HG03354 (cell line): ENCODE data around the gene C19orf33.

Experiments used
- ATAC-seq: cut with Tn5 transposase; IDR thresholded peaks from one replicate; pipeline ENCODE4 v1.9.1; 2021; ENCODE audit warnings: mild to moderate bottlenecking; ENCODE audit not compliant: unreplicated experiment, poor library complexity, severe bottlenecking

The C19orf33 gene

DNA sequence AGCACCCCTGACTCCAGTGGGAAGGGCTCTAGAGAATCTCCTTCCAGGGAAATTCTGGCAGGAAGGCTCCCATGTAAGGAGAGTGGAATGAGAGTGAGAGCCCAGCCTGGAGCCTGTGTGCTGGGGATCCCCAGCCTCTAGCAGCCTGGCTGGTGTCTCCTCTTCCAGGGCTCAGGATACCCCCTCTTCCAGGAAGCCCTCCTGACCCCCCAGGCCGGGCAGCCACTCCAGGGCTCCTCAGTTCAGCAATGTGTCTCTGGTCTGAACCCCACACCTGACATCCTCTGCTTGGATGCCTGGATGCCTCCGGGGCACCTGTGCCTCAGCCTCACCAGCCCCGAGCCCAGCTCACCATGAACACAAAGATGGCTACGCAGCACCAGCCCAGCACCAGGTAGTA is 3.0 kb downstream of the C19orf33 start:
- no peak for ATAC-seq

DNA sequence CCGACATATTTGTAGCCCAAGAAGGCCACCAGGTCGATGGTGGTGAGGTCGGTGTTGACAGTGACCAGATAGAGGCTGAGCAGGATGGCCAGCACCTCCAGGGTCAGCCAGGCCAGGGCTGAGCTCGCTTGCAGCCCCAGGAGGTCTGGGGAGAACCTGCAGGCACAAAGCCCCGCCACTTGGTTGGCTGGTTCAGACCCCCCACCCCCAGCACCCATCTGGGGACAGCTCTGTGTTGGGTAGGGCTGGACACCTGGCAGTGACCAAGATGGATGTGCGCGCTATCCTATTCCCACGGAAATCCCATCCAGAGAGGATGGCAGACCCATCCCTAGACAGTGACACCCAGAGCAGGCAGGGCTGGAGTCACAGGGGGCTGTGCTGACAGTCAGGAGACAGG is 3.5 kb downstream of the C19orf33 start:
- no peak for ATAC-seq

DNA sequence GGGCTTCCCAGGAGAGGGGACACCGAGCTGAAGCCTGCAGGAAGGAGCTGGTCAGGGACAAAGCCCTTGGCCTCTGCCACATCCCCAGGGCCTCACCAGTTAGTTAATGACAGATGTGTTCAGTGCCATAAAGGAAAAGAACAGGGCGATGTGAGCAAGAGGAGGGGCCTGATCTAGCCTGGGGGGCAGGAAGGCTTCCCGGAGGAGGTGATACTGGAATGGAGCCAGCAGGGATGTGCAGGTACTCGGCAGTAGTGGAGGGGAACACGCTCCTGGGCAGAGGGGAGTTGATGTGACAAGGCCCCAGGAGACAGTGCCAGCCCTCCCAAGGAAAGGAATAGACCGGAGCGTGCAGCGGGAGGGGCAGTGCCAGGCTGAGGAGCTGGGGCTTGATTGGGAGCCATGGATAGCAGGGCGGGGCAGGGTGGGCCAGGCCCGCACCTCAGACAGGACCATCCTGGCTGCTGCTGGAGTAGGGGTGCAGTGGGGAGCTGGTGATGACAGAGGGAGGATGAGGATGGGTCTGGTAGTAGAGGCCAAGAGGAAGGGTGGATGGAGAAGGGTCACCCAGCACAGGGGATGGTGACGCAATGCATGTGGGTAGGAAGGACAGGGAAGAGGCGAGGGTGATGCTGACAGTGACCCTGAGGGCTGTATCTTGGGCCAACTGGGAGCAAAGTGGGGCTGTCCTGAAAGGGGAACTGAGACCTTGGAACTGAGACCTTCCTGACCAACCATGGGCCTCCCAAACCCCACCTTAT is 4.1 kb downstream of the C19orf33 start:
- no peak for ATAC-seq

DNA sequence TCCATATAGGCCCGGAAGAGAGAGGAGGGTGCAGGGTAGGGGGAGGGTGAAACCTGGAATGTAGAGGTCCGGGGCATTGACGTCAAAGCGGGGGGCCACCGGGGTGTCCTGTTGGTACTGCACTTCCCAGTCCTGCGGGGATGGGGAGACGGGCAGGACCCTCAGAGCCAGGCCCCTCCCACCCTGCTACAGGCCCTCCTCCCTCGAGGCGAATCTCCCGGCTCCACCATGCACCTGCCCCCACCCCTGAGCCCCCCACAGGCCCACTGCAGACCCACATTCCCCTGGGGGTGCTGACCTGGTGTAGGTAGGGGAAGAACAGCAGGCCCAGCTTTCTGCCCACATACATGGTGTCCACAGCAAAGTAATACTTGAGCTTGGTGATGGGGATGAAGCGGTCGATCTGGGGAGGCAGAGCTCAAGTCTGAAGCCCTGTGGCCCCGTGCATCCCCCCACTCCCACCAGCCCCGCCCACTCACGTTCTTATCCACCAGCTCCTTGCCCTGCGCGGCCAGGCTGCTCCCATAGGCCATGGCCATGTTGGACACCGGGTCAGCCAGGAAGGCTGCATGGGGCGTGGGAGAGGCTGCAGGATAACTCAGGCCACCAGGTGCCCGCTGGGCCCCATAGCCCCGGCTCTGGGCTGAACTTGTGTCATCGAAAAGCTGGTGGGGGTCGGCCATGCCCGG is 5.0 kb downstream of the C19orf33 start:
- no peak for ATAC-seq

DNA sequence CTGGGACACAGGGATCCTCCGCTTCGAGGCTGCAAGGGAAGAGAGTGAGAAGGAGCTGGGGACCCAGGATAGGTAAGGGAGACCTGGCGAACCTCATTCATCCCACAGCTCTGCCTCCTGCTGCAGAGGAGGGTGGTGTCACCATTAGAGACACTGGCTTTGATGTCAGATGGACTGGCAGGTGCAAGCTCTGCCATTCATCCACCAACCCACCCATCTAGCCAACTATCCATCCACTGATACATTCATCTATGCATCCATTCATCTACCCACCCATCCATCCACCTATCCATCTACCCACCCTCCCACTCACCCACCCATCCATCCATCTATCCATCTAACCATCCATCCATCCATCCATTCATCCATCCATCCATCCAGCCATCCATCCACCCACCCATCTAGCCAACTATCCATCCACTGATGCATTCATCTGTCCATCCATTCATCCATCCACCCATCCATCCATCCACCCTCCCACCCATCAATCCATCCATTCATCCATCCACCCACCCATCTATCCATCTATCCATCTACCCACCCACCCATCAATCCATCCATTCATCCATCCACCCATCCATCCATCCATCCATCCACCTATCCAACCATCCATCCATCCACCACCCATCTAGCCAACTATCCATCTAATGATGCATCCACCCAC is 5.7 kb downstream of the C19orf33 start:
- ATAC-seq = no peak

DNA sequence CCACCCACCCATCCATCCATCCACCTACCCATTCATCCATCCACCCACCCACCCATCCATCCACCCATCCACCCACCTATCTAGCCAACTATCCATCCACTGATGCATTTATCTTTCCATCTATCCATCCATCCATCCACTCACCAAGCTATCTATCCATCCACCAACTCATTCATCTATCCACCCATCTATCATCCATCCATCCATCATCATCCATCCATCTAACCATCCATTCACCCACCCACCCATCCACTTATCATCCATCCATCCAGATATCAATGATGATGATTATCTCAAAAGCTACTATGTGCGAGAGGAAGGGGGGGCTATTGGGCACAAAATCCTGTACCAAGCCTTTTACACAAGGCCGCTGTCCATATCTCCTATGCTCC is 6.2 kb downstream of the C19orf33 start:
- ATAC-seq = no peak

DNA sequence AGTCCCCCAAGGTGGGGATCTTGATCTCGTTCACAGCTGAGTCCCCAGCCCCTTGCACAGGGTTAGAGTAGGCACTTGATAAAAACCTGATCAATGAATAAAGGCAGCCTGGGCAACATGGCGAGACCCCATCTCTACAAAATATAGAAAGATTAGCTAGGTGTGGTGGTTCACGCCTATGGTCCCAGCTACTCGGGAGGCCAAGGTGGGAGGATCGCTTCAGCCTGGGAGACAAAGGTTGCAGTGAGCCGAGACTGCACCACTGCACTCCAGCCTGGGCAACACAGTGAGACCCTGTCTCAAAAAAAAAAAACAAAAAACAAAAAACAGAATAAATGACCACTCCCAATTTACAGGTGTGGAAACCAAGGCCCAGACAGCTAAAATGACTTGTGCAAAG is 6.9 kb downstream of the C19orf33 start:
- ATAC-seq = no peak

DNA sequence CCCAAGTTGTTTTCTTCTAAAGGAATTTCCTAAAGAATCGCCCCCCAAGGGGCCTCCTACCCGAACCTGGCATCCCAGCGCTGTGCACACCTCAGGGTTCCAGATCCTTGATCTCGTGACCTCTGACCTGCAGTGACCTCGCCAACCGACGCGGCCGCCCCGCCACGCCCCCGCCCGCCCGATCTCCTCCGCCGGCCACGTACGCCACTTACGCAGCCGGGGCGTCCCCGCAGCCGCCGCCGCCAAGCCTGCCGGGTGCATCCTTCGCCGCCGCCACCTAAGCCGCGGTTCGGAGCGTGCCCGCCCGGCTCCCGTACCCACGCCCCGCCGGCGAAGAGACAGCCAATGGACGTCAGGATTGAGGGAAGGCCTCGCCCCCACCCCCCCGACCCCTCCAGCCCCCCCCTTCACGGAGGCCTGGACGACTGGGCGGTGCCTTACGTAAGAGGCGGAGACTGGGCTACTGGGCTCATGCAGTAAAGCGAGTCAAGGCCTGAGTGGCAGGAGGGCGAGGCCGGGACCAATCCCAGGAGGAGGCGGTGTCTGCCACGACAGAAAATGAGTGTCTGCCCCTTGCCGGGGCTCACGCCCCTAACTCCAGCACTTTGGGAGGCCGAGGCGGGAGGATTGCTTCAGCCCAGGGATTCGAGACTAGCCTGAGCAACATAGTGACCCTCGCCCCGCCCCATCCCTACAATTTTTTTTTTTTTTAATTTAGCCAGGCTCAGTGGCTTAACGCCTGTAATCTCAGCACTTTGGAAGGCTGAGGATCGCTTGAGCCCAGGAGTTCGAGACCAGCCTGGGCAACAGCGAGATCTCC is 11.8 kb downstream of the C19orf33 start, which contains the start of gene YIF1B:
Gene YIF1B (minus strand): TSS at position 291 of the 820 bp plus-strand sequence. CDS start 30 bp downstream, at position 261.
- ATAC-seq = peak; percentile 92

DNA sequence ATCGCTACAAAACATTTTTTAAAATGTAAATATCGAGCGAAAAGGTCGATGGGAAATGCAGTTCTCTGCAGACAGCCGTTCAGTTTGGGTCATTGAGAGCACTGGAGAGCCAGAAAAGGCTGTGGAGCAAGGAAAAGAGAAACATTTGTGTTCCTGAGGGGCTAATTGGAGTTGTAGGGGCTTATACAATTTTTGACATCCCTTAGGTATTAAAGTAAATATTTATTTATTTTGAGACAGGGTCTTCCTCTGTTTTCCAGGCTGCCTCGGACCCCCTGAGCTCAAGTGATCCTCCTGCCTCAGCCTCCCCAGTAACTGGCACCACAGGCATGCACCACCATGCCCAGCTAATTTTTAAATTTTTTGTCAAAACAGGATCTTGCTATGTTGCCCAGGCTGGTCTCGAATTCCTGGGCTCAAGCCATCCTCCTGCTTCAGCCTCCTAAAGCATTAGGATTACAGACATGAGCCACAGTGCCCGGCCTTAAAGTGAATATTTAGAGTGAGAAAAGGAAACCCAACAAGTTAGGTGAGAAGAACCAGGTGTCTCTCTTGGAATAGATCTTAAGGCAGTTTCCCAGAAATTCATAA is 12.5 kb downstream of the C19orf33 start:
- peak; percentile 26 for ATAC-seq

DNA sequence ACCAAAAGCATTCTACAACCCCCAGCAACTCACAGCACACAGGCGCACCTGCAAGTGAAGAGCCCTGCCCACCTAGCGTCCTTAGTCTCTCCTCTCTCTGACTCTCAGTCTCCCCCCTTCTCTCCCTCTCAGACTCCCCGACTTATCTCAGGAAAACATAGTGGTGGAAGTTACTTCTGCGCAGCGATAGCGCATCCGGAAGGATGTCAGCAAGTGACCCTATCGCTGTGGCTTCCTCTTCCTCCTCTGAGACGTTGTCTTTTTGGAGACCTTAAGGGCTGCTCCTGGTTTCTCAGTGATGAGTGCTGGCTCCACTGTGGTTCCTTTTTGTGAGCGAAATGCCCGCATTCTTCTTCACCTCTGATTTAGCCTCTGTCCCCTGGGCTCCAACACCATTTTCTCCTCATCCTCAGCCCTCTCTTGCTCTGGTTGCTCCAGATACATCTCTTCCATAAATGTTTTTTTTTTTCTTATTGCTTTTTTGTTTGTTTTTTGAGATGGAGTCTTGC is 13.1 kb downstream of the C19orf33 start:
- no peak for ATAC-seq

DNA sequence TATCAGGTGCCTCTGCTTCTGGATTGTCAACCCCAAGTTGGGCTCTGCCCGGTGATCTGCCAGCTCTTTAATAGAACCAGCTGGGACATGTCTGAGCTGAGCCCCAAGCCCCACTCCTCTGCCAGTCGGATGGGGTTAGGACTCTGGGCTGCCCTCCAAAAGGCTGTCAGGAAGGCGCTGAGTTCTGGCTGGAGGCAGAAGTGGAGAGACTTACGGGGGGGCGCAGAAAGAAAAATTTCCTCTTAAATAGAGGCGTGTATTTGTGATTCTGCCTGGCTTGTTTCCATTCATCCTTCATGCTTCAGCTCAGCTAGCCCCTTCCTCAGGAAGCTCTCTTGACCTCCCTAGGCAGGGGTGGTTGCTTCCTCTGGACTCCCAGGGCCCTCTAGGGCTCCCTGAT is 14.6 kb downstream of the C19orf33 start:
- no peak for ATAC-seq

DNA sequence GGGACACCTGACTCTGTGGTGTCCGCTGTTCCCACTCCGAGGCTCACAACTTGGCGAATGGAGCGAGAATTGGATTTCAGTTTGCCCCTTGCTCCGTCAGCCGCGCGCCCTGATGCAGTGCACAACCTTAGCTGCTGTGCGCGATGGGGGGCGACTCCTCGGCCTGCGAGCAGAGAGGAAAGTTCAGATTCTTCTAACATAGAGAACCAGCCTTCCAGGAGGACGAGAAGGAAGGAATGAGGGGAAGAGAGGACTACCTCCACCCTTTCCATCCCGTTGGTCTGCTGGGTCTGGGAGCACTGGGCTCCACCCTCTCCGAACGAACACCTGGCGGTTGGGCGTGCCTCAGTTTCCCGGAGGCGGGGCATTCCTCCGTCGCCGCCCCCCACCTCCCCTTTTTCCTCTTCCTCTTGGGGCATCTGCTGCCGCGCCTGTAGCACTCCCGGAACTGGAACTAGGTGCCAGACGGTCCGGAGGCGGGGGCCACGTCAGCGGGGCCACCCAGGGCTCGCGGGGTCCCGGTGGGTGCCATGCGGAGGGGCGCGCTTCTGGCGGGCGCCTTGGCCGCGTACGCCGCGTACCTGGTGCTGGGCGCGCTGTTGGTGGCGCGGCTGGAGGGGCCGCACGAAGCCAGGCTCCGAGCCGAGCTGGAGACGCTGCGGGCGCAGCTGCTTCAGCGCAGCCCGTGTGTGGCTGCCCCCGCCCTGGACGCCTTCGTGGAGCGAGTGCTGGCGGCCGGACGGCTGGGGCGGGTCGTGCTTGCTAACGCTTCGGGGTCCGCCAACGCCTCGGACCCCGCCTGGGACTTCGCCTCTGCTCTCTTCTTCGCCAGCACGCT is 15.6 kb downstream of the C19orf33 start, which contains the start of gene KCNK6:
Gene KCNK6 (plus strand): TSS at position 425 of the 838 bp plus-strand sequence. CDS start 106 bp downstream, at position 531.
- no peak for ATAC-seq

DNA sequence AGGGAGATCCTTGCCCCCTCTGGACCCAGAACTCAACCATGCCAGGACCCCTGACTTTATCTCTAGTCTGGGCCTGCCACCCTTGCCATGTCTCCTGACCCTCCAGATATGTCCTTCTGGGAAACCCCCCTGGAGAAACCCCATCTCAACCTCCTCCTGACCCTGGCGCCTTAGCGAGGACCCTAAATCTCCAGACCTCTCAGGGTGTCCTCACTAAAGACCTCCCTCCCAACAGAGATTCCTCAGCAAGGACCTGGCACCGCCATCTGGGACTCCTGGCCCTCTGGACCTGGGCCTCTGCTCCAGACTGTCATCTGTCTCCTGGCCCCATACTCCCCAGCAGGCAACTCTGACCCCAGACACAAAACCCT is 16.9 kb downstream of the C19orf33 start:
- ATAC-seq = no peak

DNA sequence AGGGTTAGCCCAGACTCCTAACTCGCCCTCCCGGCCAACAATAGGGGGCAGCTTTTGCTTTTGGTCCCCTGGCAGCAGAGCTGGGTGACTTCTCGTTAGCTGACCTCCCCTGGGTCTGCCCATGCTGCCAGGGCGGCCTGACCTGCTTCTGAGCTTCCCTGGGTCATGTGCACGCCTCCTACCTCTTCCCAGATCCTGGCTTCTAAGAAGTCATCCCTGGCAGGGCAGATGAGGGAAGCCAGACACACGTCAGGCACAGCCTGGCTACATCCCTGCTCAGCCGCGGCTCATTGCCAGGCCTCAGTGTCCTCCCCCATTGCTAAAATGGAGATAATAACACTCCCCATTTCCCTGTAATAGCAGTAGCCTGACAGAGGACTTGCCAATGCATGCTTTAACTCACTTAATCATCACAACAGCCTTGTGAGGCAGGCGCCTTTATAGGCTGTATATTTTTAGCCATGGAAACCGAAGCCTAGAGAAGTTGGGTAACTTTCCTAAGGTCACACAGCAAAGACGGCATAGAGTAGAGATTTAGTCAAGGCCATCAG is 17.7 kb downstream of the C19orf33 start:
- ATAC-seq = no peak

DNA sequence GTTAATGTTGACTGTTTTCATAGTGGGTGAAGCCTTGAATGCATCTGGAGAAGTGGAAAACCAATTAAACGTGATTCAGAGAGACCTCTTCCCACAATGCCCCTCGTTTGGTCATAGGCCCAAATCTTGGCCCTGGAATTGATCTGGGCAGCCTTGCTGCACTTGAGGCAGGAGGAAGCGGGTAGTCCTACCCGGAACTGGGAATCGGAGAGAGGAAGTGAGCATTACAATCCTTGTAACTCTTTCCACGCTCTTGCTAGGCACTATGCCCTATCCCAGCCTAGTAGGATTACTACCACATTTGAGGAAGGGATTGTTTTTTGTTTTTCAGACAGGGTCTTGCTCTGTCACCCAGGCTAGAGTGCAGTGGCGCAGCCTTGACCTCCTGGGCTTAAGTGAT is 19.2 kb downstream of the C19orf33 start:
- no peak for ATAC-seq

DNA sequence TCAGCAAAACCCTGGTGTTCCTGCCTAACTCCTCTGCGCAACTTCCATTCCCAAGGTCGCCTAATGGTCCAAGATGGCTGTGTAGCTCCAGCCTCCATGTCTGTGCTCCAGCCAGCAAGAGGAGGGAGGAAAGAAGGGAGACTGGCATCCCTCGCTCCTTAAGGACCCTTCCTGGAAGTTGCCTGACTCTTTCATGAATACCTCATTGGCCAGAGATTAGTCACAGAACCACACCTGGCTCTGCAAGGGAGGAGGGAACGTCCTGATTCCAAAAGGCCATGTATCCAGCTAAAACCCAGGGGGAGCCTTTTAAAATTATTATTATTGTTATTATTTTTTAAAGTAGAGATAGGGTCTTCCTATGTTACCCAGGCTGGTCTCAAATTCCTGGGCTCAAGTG is 20.4 kb downstream of the C19orf33 start:
- ATAC-seq = no peak

DNA sequence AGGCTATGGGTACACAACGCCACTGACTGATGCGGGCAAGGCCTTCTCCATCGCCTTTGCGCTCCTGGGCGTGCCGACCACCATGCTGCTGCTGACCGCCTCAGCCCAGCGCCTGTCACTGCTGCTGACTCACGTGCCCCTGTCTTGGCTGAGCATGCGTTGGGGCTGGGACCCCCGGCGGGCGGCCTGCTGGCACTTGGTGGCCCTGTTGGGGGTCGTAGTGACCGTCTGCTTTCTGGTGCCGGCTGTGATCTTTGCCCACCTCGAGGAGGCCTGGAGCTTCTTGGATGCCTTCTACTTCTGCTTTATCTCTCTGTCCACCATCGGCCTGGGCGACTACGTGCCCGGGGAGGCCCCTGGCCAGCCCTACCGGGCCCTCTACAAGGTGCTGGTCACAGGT is 22.5 kb downstream of the C19orf33 start:
- ATAC-seq = no peak

DNA sequence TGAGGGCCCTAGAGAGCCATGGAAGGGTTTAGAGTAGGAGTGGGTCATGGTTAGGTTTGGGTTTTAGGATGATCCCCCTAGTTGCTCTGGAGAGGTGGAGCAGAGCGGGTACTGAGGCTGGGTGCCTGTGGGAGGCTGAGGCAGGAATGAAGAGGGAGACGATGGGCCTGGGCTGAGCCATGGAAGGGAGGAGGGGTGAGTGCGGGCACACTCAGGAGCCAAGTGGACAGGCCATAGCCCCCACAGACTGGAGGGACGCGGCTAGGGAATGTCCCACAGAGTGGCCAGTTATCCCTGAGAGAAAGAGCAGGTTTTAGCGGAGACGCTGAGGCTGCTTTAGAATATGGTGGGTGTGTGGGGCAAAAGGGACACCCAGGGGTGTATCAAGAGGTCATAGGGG is 25.6 kb downstream of the C19orf33 start:
- ATAC-seq = no peak
